ENCODE data around the gene TRAK2.

DNA sequence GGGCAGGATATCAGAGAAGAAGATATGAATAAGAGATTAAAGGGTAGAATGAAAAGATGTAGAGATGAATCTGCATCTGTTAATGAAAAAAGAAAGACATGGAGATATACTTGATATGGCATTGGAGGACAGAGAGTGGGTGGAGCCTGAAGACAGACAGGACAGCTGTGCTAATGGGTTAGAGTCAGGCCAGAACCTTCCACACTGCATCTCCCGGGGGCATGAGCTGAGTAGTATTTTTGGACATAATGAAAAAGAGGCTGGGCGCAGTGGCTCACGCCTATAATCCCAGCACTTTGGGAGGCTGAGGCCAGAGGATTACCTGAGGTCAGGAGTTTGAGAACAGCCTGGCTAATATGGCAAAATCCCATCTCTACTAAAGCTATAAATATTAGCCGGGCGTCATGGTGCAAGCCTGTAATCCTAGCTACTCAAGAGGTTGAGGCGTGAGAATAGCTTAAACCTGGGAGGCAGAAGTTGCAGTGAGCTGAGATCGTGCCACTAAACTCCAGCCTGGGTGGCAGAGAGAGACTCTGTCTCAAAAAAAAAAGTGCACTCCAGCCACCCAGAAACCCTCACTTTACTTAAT lies 105.5 kb downstream of the TRAK2 start:
- no peak for TF ChIP-seq EZH2 (IDR thresholded peaks at IDR 0.05)
- TF ChIP-seq POLR2AphosphoS5 (IDR thresholded peaks at IDR 0.05; ENCODE audit: borderline replicate concordance, low read depth, low read length): no peak

Measured in SK-N-MC (cell line).